HCT116 (cell line): ENCODE measurements around the gene TRPM6. TPM values are rescaled to one million over a fixed set of nuclear protein-coding genes. Genes with fewer than 3 reads are reported as not detected.
"Not testable (repeated sequence)": the region's sequence is repeated elsewhere in the genome, so short reads cannot be mapped to it uniquely, and the experiment has no call there.

Experiments
- ATAC-seq: fragments of 200-7000 bp; cut with Tn5 transposase; 2 replicates; pipeline ENCODE4 v1.9.1; 2020; ENCODE audit warnings: mild to moderate bottlenecking, moderate library complexity
- BruUV-seq: library from RNA; stranded (reverse); fragments of 400-500 nt; replicated peaks from 2 replicates; lab custom pipeline; 2021; lab: Mats Ljungman, UMichigan
- CTCF ChIA-PET: fragments of 300-600 bp; sonication (Branson Sonifier 250); formaldehyde crosslinking; loops from one replicate; lab custom pipeline; 2021; ENCODE audit warnings: antibody characterized with exemption; lab: Charles Lee
- POLR2A ChIA-PET: fragments of 300-600, 350-600 bp; sonication (Branson Sonifier 250); formaldehyde crosslinking; loops from one replicate; lab custom pipeline; 2021; ENCODE audit warnings: antibody characterized with exemption; lab: Charles Lee
- RAD21 ChIA-PET, 2 experiments: fragments of 300-600 bp; sonication (Branson Sonifier 250); formaldehyde crosslinking; loops; one replicate each; lab custom pipeline; 2023; ENCODE audit warnings: low total read pairs in 2 of 2; ENCODE audit not compliant: uncharacterized antibody in 2 of 2, unreplicated experiment in 2 of 2, low non-redundant PET in 1 of 2; lab: Charles Lee
- DNase-seq: peaks from one replicate; pipeline ENCODE4 v3.0.0-alpha.2; 2010; ENCODE audit warnings: low read depth, low spot score
- H2AFZ ChIP-seq: fragments of 200-600 bp; shearing (Covaris generic), sonication (generic); 2 replicates; pipeline ENCODE4 v1.6.1; 2017; ENCODE audit warnings: low read depth, mixed run types, mixed read lengths, antibody characterized with exemption, low read length; ENCODE audit not compliant: poor library complexity, severe bottlenecking
- H3K27ac ChIP-seq: 2 replicates; pipeline ENCODE4 v1.5.1; 2012; ENCODE audit warnings: low read depth, low read length
- H3K27me3 ChIP-seq: fragments of 200-600 bp; sonication (generic); 2 replicates; pipeline ENCODE4 v1.6.1; 2016; ENCODE audit warnings: mixed run types, low read length, mixed read lengths; ENCODE audit not compliant: insufficient read depth
- H3K36me3 ChIP-seq, 2 experiments: fragments of 200-500 bp in 1 of 2; fragments of 200-600 bp in 1 of 2; sonication (Bioruptor generic) in 1 of 2; sonication (generic) in 1 of 2; 2 replicates each; pipeline versions ENCODE4 v1.5.1 to v1.6.1; 2014 to 2016; ENCODE audit warnings: low read length in 2 of 2, inconsistent platforms in 1 of 2, mixed read lengths in 1 of 2, mixed run types in 1 of 2; ENCODE audit not compliant: insufficient read depth in 2 of 2, control insufficient read depth in 1 of 2
- H3K4me1 ChIP-seq, 2 experiments: fragments of 200-600 bp in 1 of 2; sonication (generic) in 1 of 2; 2 replicates each; pipeline versions ENCODE4 v1.5.1 to v1.6.1; 2012 to 2017; ENCODE audit warnings: low read length in 2 of 2, inconsistent platforms in 1 of 2, mild to moderate bottlenecking in 1 of 2, mixed read lengths in 1 of 2, mixed run types in 1 of 2, moderate library complexity in 1 of 2; ENCODE audit not compliant: insufficient read depth in 2 of 2, control insufficient read depth in 1 of 2
- H3K4me2 ChIP-seq: fragments of 200-600 bp; sonication (generic); 2 replicates; pipeline ENCODE4 v1.6.1; 2017; ENCODE audit warnings: mixed run types, low read length, mixed read lengths
- H3K4me3 ChIP-seq, 2 experiments: fragments of 200-600 bp in 1 of 2; sonication (generic) in 1 of 2; replicated peaks in 1 of 2; 2 replicates each; pipeline ENCODE4 v1.5.1; 2011 to 2016; ENCODE audit warnings: low read length in 2 of 2, control low read depth in 1 of 2, low read depth in 1 of 2, mild to moderate bottlenecking in 1 of 2, mixed read lengths in 1 of 2, mixed run types in 1 of 2
- H3K79me2 ChIP-seq: fragments of 200-600 bp; sonication (generic); 2 replicates; pipeline ENCODE4 v1.6.1; 2017; ENCODE audit warnings: mild to moderate bottlenecking, mixed run types, low read length, moderate library complexity, mixed read lengths; ENCODE audit not compliant: insufficient read depth
- H3K9ac ChIP-seq: fragments of 200-600 bp; sonication (generic); 2 replicates; pipeline ENCODE4 v1.6.1; 2016; ENCODE audit warnings: low read length, mixed read lengths
- H3K9me2 ChIP-seq: fragments of 200-600 bp; sonication (generic), shearing (Covaris generic); 2 replicates; pipeline ENCODE4 v1.6.1; 2017; ENCODE audit warnings: mixed run types, mild to moderate bottlenecking, moderate library complexity; ENCODE audit not compliant: insufficient read depth
- H3K9me3 ChIP-seq, 2 experiments: fragments of 200-500 bp in 1 of 2; fragments of 200-600 bp in 1 of 2; sonication (Bioruptor generic) in 1 of 2; sonication (generic) in 1 of 2; 2 replicates each; pipeline ENCODE4 v1.6.1; 2014 to 2017; ENCODE audit warnings: low read length in 2 of 2, mixed read lengths in 2 of 2, inconsistent platforms in 1 of 2, low read depth in 1 of 2, mild to moderate bottlenecking in 1 of 2, mixed run types in 1 of 2, moderate library complexity in 1 of 2; ENCODE audit not compliant: control insufficient read depth in 1 of 2, insufficient read depth in 1 of 2
- H4K20me1 ChIP-seq: fragments of 200-600 bp; sonication (generic), shearing (Covaris generic); 2 replicates; pipeline ENCODE4 v1.6.1; 2017; ENCODE audit warnings: mixed run types, mild to moderate bottlenecking, moderate library complexity; ENCODE audit not compliant: insufficient read depth
- CEBPB ChIP-seq: IDR thresholded peaks from 2 replicates; pipeline ENCODE4 v1.6.1; 2012; ENCODE audit warnings: low read depth
- EZH2phosphoT487 ChIP-seq: fragments of 200-600 bp; IDR thresholded peaks from 2 replicates; pipeline ENCODE4 v1.6.1; 2018; ENCODE audit warnings: antibody characterized with exemption, borderline replicate concordance
- JUND ChIP-seq: IDR thresholded peaks from 2 replicates; pipeline ENCODE4 v1.6.1; 2012
- POLR2AphosphoS5 ChIP-seq: IDR thresholded peaks from 2 replicates; pipeline ENCODE4 v1.6.1; 2011; ENCODE audit warnings: mild to moderate bottlenecking, low read depth, low read length, moderate library complexity
- SP1 ChIP-seq: IDR thresholded peaks from 2 replicates; pipeline ENCODE4 v1.6.1; 2012; ENCODE audit warnings: low read depth
- SRF ChIP-seq: IDR thresholded peaks from 2 replicates; pipeline ENCODE4 v1.6.1; 2012; ENCODE audit warnings: low read depth
- TCF7L2 ChIP-seq: IDR thresholded peaks from 2 replicates; pipeline ENCODE4 v1.7.0; 2011; ENCODE audit warnings: borderline replicate concordance, inconsistent platforms; ENCODE audit not compliant: insufficient read depth, insufficient read length; ENCODE audit errors: extremely low read depth
- YY1 ChIP-seq: IDR thresholded peaks from 2 replicates; pipeline ENCODE4 v1.6.1; 2011; ENCODE audit warnings: low read length, low read depth, moderate library complexity, mild to moderate bottlenecking; ENCODE audit not compliant: insufficient replicate concordance; ENCODE audit errors: extremely low read depth
- intact Hi-C: fragments of 100-400 bp; cut with micrococcal nuclease; formaldehyde crosslinking; loops from 2 replicates; pipeline ENCODE4 v1.10.0; 2022
- total RNA-seq: library from RNA; stranded (reverse); gene quantifications from one replicate; pipeline ENCODE4 v1.2.1, GENCODE V29; 2021; ENCODE audit not compliant: unreplicated experiment
- TF ChIP-seq, protein P1 (sequence below): IDR thresholded peaks from 2 replicates; pipeline ENCODE4 v1.6.1; 2012

The TRPM6 gene
- total RNA-seq, 1 experiment from 2014 or later: 0.44 TPM

DNA sequence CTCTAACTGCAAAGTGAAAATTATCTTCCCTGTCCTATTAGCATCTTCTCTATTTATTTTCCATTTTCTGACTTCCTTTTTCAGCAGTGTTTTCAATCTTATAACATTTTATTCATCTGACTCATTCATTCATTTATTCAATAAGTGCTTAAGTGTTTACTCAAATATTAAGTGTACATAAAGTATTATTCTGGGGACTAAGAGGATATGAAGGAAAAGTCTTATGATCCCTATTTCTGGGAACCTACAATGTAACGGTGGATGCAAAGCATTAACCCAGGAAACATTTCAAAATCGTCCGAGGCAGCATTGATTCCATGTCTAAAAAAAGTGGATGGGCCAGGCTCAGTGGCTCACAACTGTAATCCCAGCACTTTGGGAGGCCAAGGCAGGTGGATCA, 19.4 kb upstream of the TRPM6 start:
- Histone ChIP-seq H3K36me3 (no peaks in the 10 kb centered on the region), H3K4me2 (no peak overlapping the region), H3K9me3 (no peaks in the 10 kb centered on the region), H3K27me3 (no peaks in the 10 kb centered on the region), H3K79me2 (no peaks in the 10 kb centered on the region), H3K9me2 (no peaks in the 10 kb centered on the region), H2AFZ (no peak overlapping the region), H4K20me1 (no peaks in the 10 kb centered on the region), H3K4me3 (no peak overlapping the region), H3K4me1 (no peaks in the 10 kb centered on the region), H3K9ac (no peak overlapping the region), H3K27ac (no peak overlapping the region)
- BruUV-seq: no TSS peak
- ChIA-PET POLR2A (no interaction called here), RAD21 (no interaction called here), CTCF (no interaction called here)
- no peak for ATAC-seq
- DNase-seq: no peak
- TF ChIP-seq SP1 (no peak), POLR2AphosphoS5 (no peak), CEBPB (no peak), JUND (no peak), EZH2phosphoT487 (no peak), YY1 (no peak), SRF (no peak), TCF7L2 (no peak)
- TF ChIP-seq, protein P1, sequence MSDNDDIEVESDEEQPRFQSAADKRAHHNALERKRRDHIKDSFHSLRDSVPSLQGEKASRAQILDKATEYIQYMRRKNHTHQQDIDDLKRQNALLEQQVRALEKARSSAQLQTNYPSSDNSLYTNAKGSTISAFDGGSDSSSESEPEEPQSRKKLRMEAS: no peak
- intact Hi-C loops: no loop called here

DNA sequence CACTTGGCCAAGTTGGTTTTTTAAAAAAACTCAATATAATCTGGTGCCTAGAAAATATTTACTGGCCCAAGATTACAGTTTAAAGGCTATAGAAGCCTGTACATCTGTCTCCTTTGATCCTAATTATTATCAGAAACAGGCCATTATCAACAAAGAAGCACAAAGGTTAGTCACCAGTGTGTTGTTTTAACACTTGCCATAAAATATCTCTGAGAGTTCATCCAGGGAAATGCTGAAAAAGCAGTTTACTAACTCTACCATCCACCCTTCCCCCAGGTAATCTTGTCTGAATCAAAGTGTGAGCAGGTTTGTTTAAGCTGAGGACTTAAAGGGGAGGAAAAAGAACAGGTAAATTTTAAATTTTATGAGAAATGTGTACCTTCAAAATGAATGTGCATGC, 13.3 kb upstream of the TRPM6 start:
- Histone ChIP-seq H4K20me1 (no peaks in the 10 kb centered on the region), H3K4me2 (no peak overlapping the region), H3K9me2 (no peaks in the 10 kb centered on the region), H3K4me3 (no peak overlapping the region), H2AFZ (no peak overlapping the region), H3K79me2 (no peaks in the 10 kb centered on the region), H3K9me3 (no peaks in the 10 kb centered on the region), H3K4me1 (no peaks in the 10 kb centered on the region), H3K27ac (no peak overlapping the region)
- no TSS peak for BruUV-seq
- RAD21 ChIA-PET: no interaction called here
- no peak for ATAC-seq
- intact Hi-C loops: no loop called here
- TF ChIP-seq, protein P1: no peak
- no peak for TF ChIP-seq SP1
- TF ChIP-seq, all 23 proteins: peak for 0
- Histone ChIP-seq H3K36me3 (no peaks in the 10 kb centered on the region), H3K9ac (no peak overlapping the region), H3K27me3 (no peaks in the 10 kb centered on the region)
- ChIA-PET CTCF (no interaction called here), POLR2A (no interaction called here)
- DNase-seq: no peak

DNA sequence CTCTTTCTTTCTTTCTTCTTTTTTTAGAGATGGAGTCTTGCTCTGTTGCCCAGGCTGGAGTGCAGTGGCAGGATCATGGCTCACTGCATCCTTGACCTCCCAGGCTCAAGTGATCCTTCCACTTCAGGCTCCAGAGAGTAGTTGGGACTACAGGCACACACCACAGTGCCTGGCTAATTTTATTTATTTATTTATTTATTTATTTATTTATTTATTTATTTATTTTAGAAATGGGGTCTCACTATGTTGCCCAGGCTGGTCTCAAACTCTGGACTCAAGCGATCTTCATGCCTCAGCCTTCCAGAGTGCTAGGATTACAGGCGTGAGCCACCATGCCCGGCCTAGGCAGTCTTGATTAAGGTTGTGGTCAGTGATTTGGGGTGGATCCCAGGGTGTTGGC, 728 bp upstream of the TRPM6 start:
- BruUV-seq, H3K9ac ChIP-seq, H4K20me1 ChIP-seq, H3K4me3 ChIP-seq, H2AFZ ChIP-seq, H3K27me3 ChIP-seq, H3K9me2 ChIP-seq, H3K79me2 ChIP-seq, H3K9me3 ChIP-seq, intact Hi-C loops, DNase-seq, H3K4me2 ChIP-seq, H3K27ac ChIP-seq, H3K36me3 ChIP-seq, RAD21 ChIA-PET, ATAC-seq, POLR2A ChIA-PET: not testable (repeated sequence)
- CTCF ChIA-PET: interaction anchor here (1.7 kb wide), 1 partner anchor 64 kb away, joined by 7 read pairs; the partner anchor contains the start of gene C9orf40
- peaks cover 0 to 14% of the 10 kb centered on the region in 2 experiments; a peak in 3 of 4 replicates for H3K4me1 ChIP-seq
